SKM-1 treated with dmso at 0.1 percent for 144 hours (cell line): Measurements from ENCODE around the gene ANKMY1.

Experiments used
- DNase-seq: peaks from one replicate; lab custom pipeline; 2025; ENCODE audit not compliant: unreplicated experiment; lab: John Stamatoyannopoulos, UW

Gene ANKMY1

DNA sequence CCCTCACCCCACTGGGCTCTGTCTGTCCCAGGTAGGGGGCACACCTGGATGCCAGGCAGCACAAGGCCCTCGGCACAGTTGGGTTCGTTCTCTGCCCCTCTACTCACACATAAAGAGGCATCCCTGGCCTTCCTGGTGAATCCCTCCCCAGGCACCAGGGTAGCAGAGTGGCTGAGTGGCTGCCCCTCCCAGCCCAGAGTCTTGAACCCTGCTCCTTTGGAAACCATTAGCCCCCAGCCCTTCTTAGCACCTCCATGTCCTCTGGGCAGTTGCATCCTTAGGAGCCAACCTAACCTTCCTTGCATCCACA, 120.3 kb downstream of the ANKMY1 start:
- DNase-seq, result no peak

- DNase-seq, result no peak
Measured at GRCh38 chr2:240436683-240437550, 120.9 kb downstream of the ANKMY1 start.

- no peak for DNase-seq
Measured at GRCh38 chr2:240435948-240436682, 121.7 kb downstream of the ANKMY1 start.

GRCh38 chr2:240435457-240435947, 122.3 kb downstream of the ANKMY1 start, which contains the start of gene GPC1:
TSS of gene GPC1 (plus strand) at chr2:240435663. CDS start at chr2:240435919, 256 bp downstream.
- no peak for DNase-seq

DNA sequence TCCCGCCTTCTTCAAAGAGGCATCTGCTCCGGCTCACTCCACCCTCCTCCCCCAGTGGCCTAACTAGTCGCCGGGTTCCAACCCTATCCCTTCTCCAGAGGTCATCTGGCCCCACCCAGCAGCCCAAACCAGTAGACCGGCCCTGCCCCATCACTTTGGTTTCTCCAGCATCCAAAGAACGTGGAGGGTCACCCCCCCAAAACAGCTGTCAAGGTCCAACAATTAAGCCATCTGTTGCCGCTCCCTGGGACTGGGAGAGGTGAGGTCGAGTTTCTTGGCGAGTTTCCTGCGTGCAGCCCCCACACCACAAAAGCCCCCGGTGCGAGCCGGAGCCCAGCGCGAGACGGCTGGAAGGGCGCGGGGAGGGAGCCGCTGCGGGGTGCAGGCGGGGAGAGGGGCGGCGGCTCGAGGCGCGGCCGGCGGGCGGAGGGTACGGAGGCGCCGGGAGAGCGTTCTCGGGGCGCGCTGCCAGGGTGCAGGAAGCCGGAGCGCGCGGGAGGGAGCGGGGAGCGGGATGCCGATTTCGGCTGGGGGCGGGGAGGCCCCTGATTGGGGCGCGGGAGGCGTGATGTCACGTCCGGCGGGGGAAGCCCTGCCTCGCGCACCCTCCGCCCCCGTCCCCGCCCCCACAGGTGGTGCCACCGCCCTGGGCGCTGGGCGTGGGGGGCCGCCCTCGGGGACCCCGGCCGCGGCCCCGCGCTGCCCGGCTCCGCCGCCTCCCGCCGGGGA, 122.9 kb downstream of the ANKMY1 start:
- peak; percentile 31 for DNase-seq

DNA sequence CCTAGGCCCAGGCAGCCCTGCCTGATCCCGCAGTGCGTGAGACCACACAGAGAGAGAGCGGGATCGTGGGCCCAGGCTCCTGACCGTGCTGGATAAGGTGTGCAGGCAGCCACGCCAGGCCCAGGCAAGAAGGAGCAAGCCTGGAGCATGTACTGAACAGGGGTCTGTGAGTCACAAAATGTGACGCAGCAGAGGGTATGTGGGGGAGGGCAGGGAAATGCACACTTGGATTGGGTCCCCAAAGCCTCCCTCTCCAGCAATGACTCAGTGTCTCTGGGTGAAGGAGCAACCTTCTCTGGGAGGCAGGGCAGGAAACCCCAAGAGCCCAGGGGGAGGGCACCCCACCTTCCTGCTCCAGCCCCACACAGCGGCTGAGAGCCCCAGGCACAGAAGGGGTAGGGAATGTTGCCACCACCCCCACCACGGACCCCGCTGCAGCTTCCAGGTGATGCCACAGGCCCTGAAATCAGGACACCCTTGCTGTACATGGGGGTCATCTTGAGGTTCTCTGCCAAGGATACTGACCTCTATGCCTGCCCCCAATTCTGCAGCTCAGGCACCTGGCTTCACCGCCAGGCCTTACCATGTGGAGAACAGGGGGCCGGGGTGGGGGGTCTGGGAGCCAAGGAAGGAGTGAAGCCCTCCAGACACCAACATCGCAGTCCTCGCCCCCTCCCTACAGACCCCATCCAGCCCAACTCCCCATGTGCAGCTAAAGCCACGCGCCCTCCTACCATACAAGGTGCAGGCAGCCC, 123.6 kb downstream of the ANKMY1 start:
- no peak for DNase-seq

- no peak for DNase-seq
Measured at GRCh38 chr2:240432820-240433801, 124.7 kb downstream of the ANKMY1 start.

DNA sequence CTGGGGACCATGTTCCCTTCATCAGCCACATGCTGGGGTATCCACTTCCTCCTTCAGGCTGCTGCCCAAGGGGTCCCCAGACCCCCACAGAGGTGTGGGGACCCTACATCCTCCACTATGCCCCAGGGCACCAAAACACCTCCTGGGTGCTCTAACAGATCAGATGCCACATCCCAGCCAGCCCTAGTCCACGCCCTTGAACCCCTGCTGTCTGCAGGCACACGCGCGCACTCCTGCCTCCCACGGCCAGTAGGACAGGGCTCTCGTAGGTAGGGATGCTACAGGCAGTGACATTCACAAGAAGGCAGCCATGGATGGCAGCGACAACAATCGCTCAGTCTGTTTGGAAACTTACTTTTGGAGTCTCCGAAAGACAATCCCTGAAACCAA, 125.4 kb downstream of the ANKMY1 start:
- no peak for DNase-seq

DNA sequence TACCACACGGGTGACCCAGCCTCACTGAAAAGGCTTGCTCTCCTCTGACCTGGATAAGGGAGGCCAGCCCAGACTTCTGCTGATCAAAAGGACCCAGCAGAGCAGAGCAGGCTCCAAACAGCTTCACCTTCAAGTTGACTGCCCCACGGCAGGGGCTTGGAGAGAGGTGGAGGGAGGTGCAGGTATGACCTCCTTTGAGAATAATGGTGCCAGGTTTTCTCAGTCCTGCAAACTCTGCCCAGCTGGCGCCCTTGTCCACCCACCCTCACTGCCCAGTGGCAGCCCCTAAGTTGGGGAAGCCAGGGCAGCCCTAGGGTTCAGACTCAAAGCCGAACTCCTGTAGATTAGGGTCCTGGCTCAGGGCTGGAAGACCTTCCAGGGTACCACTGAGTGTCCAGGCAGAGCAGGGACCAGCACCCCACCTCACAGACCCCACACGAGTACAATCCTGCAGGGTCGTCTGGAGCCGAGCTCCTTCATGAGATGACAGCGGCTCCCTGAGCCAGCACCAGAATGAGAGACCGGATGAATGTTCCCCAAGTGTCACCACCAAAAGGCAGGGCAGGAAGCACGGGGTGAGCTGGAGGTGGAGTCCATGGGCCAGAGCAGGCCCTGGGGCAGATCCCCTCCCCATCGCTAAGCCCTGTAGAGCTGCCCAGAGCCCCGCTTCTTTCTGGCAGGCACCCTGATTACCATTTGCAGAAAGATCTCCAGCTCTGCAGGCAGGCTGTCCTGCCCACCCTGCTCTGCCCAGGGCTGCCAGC, 125.9 kb downstream of the ANKMY1 start:
- DNase-seq, result no peak

DNA sequence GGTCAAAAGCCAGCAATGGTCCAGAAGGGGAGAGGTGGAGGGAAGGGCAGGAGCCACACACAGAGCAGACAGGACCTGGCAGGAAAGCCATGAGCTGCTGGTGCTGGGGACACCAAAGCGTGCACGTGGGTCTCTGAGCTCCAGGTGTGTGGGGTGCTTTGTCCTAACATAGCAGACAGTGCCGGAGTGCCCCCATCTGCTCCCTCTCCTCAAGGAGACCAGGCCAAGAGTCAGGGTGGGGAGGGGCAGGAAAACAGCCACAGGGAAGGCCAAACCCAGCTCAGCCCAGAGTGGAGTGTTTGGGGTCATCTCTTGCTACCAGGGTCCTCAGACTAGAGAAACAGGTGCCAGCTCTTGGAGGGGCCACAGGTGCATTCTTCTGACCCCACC, 126.5 kb downstream of the ANKMY1 start:
- no peak for DNase-seq

DNA sequence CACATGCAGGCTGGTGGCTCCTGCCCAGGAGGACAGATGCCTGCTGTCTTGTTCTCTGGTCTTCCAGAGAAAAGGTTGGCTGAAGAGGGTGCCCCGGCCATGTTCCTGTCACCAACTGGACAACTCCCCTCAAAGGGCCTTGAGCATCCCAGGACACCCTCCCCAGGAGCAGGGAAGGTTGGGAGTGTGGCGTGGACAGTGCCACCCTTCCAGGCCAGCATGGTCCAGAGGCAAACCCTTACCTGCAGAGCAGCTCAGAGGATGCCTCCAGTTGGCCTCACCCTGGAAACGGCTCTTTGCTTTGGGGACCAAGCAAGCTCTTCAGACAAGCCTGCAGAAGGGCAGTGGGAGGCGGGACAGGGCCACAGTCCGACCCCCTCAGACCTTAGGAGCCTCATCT, 127.2 kb downstream of the ANKMY1 start:
- DNase-seq, result no peak

DNA sequence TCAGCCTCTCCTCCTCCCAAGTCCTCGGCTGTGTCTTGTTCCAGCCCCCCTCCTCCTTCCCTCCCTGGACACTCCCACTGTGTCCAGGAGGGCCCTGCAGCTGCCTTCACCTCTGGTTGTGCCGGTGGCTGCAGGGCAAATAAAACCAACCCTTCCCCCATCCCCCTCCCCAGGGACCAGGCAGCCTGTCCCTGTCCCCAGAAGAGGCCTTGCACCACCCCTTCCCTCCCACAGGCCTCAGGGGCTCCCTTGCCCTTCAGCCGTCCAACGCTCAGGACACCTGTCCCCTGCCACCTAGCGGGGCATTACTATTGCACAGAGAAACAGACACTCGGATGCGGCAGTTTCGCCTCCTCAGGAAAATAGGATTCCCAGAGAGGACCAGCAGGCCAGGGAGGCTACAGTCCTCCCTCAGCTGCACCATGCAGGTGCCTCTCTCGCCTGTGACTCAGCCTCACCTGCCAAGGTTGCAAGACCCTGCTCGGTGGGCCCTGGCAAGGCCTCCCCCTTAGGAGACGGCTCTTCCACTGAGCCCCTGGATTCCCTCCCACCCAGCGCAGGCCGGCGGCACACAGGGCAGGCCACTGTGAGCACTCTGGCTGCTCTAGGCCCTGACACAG, 127.8 kb downstream of the ANKMY1 start:
- DNase-seq, result no peak
